HG03064 (cell line): ENCODE data around the gene UQCRQ.
"Not testable (repeated sequence)": the region's sequence is repeated elsewhere in the genome, so short reads cannot be mapped to it uniquely, and the experiment has no call there.

Experiments
- ATAC-seq: cut with Tn5 transposase; IDR thresholded peaks from one replicate; pipeline ENCODE4 v1.9.1; 2021; ENCODE audit warnings: low read depth; ENCODE audit not compliant: unreplicated experiment

Gene UQCRQ

GRCh38 chr5:132831095-132831860 is 35.2 kb upstream of the UQCRQ start:
- ATAC-seq: no peak

- ATAC-seq: no peak
Observed at GRCh38 chr5:132832612-132833011, 33.8 kb upstream of the UQCRQ start.

DNA sequence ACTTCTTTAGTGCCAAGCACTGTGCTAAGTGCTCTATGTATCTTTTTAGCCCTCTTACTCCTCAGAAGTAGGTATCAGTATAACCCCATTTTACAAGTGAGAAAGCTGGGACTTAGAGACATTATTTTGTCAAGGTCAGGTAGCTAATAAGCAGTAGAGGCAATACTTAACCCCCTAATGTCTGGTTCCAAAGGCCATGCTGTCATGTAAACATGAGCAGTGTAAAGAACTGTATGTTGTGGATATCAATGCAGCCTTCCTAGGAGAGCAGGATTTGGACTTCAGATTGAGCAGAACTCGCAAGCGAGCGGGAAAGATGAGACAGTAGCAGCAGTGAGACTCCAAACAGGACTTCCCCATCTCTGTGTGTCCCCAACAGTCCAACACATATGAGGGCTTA is 32.4 kb upstream of the UQCRQ start:
- no peak for ATAC-seq

DNA sequence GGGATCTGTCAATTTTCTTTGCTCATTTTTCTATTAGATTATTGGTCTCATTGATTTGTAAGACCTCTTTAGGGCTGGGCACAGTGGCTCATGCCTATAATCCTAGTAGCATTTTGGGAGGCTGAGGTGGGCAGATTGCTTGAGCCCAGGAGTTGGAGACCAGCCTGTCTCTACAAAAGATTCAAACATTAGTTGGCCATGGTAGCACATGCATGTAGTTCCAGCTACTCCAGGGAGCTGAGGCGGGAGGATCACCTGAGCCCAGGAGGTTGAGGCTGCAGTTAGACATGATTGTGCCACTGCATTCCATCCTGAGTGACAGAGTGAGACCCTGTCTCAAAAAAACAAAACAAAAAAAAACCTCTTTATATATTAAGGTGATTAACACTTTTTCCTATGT is 29.6 kb upstream of the UQCRQ start:
- ATAC-seq: no peak

DNA sequence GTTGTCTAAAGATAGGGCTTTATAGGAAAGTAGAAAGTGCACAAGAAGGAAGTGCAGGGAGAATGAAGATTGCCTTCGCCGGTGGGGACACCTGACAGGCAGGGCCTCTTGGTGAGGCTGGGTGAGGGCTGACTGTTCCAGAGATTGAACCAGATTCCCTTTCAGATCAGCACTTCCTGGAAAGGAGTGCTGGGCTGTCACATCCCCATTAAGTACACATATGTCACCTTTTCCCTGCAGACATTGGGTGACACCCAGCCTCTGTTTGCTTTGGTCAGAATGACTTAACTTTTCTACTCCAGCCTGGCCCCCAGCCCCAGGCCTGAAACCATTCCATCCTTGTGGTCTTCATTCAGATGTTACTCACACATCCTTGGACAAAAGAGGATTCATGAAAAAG is 28.6 kb upstream of the UQCRQ start:
- no peak for ATAC-seq

GRCh38 chr5:132838516-132839282 is 27.7 kb upstream of the UQCRQ start:
- no peak for ATAC-seq

GRCh38 chr5:132839426-132840301 is 26.8 kb upstream of the UQCRQ start:
- ATAC-seq: no peak

- no peak for ATAC-seq
Observed at GRCh38 chr5:132840313-132840712, 26.1 kb upstream of the UQCRQ start.

DNA sequence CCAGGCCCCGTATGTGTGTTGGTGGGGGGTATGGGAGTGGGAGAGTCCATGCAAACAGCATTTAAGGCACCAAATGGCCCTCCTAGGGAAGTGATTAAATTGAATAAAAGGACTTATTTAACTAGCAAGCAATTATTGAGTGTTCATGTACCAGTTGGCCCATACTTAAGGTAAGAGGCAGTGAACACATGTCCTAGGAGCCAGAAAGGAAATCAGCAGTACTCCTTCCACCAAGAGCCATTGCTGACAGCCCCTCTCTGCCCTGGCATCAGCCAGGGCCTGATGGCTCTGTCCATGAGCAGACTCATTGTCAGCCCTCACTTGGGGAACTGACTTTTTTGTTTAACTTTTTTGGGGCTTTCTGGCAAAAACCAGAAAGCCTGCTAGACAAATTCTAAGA is 25.5 kb upstream of the UQCRQ start:
- ATAC-seq: no peak

DNA sequence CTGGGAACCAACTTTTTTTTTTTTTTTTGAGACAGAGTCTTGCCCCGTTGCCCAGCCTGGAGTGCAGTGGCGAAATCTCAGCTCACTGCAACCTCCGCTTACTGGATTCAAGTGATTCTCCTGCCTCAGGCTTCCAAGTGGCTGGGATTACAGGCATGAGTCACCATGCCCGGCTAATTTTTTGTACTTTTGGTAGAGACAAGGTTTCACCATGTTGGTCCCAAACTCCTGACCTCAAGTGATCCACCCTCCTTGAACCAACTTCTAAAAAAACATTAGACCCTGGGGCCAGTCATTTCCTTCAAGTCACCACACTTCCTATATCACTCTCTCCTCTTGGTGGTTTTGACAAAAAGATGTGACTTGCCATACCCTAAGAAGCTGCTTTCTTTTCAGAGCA is 25.1 kb upstream of the UQCRQ start:
- no peak for ATAC-seq

DNA sequence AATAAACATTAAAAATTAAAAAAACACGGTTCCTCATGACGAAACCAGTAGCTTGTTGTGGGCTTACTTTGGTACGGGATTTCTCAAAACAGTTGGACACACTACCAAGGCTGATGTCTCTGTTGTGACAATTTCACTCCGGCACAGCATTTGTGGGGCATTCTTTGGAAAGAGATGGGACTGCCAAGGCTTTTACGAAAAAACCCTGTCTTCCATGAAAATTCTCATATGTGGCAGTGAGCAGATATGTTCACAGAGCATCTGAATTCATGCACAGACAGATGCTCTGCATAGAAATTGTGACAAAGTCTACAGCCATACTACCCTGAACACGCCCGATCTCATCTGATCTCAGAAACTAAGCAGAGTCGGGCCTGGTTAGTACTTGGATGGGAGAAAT is 18.2 kb upstream of the UQCRQ start:
- no peak for ATAC-seq

DNA sequence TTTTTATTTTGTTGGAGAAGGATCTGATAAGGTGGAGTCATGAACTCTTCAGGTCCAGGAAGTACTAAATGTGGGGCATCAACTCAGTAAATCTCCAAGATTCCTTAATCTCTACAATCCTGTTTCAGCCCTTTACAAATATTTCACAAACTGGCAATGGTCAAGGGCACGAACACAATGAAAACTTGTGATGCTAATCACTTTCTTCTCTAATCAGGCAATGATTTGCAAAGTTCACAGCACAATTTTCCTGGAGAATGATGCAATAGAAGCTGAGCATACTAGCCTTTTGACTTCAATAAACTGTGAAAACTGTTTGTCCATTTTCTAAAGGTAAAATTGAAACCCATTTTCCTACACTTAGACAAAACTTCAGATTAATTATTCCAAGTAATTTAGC is 17.1 kb upstream of the UQCRQ start:
- ATAC-seq: no peak

GRCh38 chr5:132850066-132850465 is 16.4 kb upstream of the UQCRQ start:
- no peak for ATAC-seq

DNA sequence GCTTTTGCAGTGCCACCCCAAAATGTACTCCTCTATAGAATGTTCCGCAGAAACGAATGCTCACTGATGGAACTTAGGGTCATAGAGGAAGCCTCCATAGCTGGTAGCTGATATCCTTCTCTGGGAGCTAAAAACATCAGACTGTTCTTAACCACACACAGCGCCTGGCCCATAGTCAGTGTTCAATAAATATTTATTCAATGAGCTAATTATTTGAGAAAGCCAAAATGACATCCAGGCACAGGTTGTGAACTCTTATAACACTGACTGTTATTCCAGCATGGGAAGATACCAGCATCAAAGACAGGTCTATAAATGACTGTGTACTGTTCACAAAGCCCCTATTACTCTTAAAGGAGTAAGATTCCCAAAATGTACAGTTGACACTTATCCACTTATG is 13.1 kb upstream of the UQCRQ start:
- ATAC-seq: no peak

DNA sequence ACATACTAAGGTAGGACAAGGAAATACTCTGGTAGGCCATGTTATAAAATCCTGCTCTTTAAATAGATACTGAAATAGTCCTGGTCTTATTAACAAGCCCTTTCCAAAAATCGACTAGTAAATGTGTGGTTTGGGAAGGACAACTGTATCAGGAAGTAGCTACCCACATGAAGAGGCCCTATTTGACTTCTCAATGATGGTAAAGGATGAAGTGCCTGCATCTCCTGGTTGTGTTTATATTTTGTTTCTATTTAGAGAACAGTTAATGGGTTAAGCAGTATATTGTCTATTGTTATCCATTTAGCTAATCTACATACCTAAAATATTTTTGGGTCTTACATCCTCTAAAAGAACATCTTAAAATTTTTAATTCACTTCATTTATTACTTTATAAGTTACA is 12.7 kb upstream of the UQCRQ start:
- ATAC-seq: no peak

DNA sequence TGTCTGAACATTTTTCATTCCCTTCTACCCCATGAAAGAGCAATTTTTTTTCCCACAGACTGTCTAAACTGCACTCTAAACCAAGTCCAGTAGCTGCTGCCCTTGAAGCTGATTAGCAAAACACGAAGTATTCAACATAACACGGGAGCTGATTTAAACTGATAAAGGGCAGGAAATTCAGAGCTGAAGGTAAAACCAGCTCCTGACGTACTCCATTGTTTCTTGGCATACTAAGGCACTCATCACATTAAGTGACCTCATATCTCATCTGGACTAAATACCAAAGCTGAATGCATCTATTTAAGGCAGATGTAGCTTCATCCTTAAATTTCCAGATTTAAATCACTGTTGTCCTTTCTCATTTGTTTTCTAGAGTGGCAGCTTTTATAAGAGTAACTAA is 12.1 kb upstream of the UQCRQ start:
- ATAC-seq: no peak

DNA sequence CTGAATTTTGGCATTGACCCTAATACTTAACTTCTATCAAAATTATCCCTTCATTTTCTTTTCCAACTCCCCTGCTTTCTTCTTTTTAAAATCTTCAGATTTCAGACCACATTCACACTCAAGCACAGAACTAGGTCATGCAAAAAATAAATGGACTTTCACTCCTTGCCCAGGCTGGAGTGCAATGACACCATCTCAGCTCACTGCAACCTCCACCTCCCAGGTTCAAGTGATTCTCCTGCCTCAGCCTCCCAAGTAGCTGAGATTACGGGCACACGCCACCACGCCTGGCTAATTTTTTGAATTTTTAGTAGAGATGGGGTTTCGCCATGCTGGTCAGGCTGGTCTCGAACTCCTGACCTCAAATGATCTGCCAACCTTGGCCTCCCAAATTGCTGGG is 11.4 kb upstream of the UQCRQ start:
- not testable (repeated sequence) for ATAC-seq

GRCh38 chr5:132856011-132856410 is 10.4 kb upstream of the UQCRQ start:
- ATAC-seq: no peak

- ATAC-seq: no peak
Observed at GRCh38 chr5:132859889-132860437, 6.5 kb upstream of the UQCRQ start.

DNA sequence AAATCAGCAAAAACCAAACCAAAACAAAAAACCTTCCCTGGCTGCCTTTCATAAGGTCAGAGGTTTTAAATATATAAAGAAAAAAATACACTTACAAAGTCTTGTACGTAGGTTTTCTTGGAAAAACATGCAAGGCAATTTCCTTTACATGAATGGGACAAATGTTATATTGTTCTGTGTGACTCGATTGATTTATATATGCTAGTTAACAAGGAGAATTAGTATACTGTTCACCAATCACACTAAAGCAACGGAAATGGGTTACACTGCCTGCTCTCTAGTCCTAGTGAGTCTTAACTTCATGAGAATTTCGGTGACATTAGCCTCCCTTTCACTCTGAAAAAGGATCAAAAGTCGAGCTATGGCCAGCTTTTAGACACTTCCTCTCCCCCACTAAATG is 5.7 kb upstream of the UQCRQ start:
- no peak for ATAC-seq
